ENCODE data around the gene CFP.

- TF ChIP-seq, protein P1, sequence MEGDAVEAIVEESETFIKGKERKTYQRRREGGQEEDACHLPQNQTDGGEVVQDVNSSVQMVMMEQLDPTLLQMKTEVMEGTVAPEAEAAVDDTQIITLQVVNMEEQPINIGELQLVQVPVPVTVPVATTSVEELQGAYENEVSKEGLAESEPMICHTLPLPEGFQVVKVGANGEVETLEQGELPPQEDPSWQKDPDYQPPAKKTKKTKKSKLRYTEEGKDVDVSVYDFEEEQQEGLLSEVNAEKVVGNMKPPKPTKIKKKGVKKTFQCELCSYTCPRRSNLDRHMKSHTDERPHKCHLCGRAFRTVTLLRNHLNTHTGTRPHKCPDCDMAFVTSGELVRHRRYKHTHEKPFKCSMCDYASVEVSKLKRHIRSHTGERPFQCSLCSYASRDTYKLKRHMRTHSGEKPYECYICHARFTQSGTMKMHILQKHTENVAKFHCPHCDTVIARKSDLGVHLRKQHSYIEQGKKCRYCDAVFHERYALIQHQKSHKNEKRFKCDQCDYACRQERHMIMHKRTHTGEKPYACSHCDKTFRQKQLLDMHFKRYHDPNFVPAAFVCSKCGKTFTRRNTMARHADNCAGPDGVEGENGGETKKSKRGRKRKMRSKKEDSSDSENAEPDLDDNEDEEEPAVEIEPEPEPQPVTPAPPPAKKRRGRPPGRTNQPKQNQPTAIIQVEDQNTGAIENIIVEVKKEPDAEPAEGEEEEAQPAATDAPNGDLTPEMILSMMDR (IDR thresholded peaks at IDR 0.05; ENCODE audit: insufficient read depth, low read depth, low read length) = no peak
- TF ChIP-seq EZH2 (IDR thresholded peaks at IDR 0.05; ENCODE audit: insufficient read depth, low read length) = no peak
These were observed 33.9 kb downstream of the CFP start for GRCh38 chrX:47595716-47596251.
